HG02970 (cell line): ENCODE results near the gene BIK.

Experiments
- ATAC-seq: cut with Tn5 transposase; IDR thresholded peaks from one replicate; pipeline ENCODE4 v1.9.1; 2021; ENCODE audit warnings: mild to moderate bottlenecking, moderate library complexity, moderate number of reproducible peaks; ENCODE audit not compliant: unreplicated experiment, low FRiP score

BIK gene

GRCh38 chr22:43158778-43159483, 48.4 kb downstream of the BIK start:
- no peak for ATAC-seq

- no peak for ATAC-seq
Observed at GRCh38 chr22:43159484-43160178, 49.1 kb downstream of the BIK start.

GRCh38 chr22:43160497-43161126, 50.1 kb downstream of the BIK start:
- ATAC-seq: no peak

- no peak for ATAC-seq
Observed at GRCh38 chr22:43162412-43163150, 52.0 kb downstream of the BIK start.

GRCh38 chr22:43163241-43163795, 52.8 kb downstream of the BIK start:
- ATAC-seq: no peak

- ATAC-seq: no peak
Observed at GRCh38 chr22:43164636-43165035, 54.1 kb downstream of the BIK start.

- no peak for ATAC-seq
Observed at GRCh38 chr22:43166132-43166930, 55.8 kb downstream of the BIK start.

- ATAC-seq: no peak
Observed at GRCh38 chr22:43167001-43167589, 56.5 kb downstream of the BIK start.

GRCh38 chr22:43168471-43169309, 58.1 kb downstream of the BIK start:
- ATAC-seq: no peak

GRCh38 chr22:43169310-43170130, 59.0 kb downstream of the BIK start:
- ATAC-seq: no peak

- ATAC-seq: no peak
Observed at GRCh38 chr22:43170131-43170480, 59.6 kb downstream of the BIK start.

- ATAC-seq: no peak
Observed at GRCh38 chr22:43171019-43171491, 60.5 kb downstream of the BIK start.

GRCh38 chr22:43171607-43172006, 61.1 kb downstream of the BIK start:
- no peak for ATAC-seq

- ATAC-seq: no peak
Observed at GRCh38 chr22:43172191-43172590, 61.6 kb downstream of the BIK start.

- ATAC-seq: no peak
Observed at GRCh38 chr22:43173566-43173965, 63.0 kb downstream of the BIK start.

GRCh38 chr22:43173976-43174720, 63.6 kb downstream of the BIK start:
- ATAC-seq: no peak

- no peak for ATAC-seq
Observed at GRCh38 chr22:43174941-43175531, 64.5 kb downstream of the BIK start.
